ENCODE results near the gene C19orf33.

DNA sequence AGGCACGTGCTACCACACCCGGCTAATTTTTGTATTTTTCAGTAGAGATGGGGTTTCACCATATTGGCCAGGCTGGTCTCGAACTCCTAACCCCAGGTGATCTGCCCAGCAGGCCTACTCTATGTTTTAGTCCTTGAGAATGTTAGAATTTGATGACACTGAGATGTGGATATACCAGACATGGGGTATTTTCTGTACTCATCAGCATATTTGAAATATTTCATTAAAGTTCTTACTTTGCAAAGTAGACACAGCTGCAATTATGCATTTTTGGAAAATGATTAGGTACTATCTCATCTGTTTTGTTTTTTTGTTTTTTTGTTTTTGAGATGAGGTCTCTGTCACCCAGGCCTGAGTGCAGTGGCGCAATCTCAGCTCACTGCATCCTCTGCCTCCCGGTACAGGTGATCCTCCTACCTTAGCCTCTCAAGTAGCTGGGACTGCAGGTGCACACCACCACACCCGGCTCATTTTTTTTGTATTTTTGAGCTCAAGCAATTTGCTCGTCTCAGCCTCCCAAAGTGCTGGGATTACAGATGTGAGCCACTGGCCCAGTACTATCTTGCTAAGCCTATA lies 27.0 kb upstream of the C19orf33 start:
- TF ChIP-seq, protein P1, sequence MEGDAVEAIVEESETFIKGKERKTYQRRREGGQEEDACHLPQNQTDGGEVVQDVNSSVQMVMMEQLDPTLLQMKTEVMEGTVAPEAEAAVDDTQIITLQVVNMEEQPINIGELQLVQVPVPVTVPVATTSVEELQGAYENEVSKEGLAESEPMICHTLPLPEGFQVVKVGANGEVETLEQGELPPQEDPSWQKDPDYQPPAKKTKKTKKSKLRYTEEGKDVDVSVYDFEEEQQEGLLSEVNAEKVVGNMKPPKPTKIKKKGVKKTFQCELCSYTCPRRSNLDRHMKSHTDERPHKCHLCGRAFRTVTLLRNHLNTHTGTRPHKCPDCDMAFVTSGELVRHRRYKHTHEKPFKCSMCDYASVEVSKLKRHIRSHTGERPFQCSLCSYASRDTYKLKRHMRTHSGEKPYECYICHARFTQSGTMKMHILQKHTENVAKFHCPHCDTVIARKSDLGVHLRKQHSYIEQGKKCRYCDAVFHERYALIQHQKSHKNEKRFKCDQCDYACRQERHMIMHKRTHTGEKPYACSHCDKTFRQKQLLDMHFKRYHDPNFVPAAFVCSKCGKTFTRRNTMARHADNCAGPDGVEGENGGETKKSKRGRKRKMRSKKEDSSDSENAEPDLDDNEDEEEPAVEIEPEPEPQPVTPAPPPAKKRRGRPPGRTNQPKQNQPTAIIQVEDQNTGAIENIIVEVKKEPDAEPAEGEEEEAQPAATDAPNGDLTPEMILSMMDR (IDR thresholded peaks at IDR 0.05) = no peak
- TF ChIP-seq NR2C2 (CRISPR knock-in tag; IDR thresholded peaks at IDR 0.05) (no peak), E2F5 (CRISPR knock-in tag; IDR thresholded peaks at IDR 0.05) (no peak), MYBL2 (CRISPR knock-in tag; IDR thresholded peaks at IDR 0.05) (no peak), SMAD4 (CRISPR knock-in tag; IDR thresholded peaks at IDR 0.05) (no peak)
